ENCODE measurements around the gene FSIP1. TPM values are rescaled to one million over a fixed set of nuclear protein-coding genes. Genes with fewer than 3 reads are reported as not detected.

FSIP1 gene
- total RNA-seq, 1 experiment from 2014 or later: 0.61 TPM

DNA sequence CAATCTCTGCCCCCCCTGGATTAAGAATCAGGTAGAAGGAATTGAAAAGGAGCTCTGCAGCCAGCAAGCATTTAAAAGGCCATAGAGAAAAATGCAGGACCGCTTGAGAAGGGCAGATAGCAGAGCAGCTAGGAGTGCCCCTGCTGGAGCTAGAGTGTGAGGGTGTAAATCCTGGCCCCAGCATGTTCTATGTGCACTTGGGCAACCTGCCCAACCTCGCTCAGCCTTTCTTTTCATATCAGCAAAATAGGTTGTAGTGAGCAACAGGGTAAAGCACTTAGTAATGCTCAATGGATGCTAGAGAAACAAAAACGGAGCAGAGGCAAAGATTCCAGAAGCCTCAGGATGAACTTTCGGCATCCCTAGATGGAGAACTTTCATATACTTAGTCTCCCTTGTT, 226.8 kb downstream of the FSIP1 start (continued):
- TF ChIP-seq ZNF396 (CRISPR knock-in tag; IDR thresholded peaks at IDR 0.05; ENCODE audit: borderline replicate concordance) (no peak), RELA (CRISPR knock-in tag; IDR thresholded peaks at IDR 0.05; ENCODE audit: borderline replicate concordance) (no peak), ZBTB21 (CRISPR knock-in tag; IDR thresholded peaks at IDR 0.05; ENCODE audit: borderline replicate concordance) (no peak), OVOL2 (CRISPR knock-in tag; IDR thresholded peaks at IDR 0.05; ENCODE audit: borderline replicate concordance) (no peak), ESRRA (CRISPR knock-in tag; IDR thresholded peaks at IDR 0.05; ENCODE audit: borderline replicate concordance) (no peak), ZNF138 (CRISPR knock-in tag; conservative IDR thresholded peaks at IDR 0.05) (no peak)
- TF ChIP-seq, protein P1, sequence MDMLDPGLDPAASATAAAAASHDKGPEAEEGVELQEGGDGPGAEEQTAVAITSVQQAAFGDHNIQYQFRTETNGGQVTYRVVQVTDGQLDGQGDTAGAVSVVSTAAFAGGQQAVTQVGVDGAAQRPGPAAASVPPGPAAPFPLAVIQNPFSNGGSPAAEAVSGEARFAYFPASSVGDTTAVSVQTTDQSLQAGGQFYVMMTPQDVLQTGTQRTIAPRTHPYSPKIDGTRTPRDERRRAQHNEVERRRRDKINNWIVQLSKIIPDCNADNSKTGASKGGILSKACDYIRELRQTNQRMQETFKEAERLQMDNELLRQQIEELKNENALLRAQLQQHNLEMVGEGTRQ (CRISPR knock-in tag; IDR thresholded peaks at IDR 0.05): no peak
- TF ChIP-seq, protein P2, sequence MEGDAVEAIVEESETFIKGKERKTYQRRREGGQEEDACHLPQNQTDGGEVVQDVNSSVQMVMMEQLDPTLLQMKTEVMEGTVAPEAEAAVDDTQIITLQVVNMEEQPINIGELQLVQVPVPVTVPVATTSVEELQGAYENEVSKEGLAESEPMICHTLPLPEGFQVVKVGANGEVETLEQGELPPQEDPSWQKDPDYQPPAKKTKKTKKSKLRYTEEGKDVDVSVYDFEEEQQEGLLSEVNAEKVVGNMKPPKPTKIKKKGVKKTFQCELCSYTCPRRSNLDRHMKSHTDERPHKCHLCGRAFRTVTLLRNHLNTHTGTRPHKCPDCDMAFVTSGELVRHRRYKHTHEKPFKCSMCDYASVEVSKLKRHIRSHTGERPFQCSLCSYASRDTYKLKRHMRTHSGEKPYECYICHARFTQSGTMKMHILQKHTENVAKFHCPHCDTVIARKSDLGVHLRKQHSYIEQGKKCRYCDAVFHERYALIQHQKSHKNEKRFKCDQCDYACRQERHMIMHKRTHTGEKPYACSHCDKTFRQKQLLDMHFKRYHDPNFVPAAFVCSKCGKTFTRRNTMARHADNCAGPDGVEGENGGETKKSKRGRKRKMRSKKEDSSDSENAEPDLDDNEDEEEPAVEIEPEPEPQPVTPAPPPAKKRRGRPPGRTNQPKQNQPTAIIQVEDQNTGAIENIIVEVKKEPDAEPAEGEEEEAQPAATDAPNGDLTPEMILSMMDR (IDR thresholded peaks at IDR 0.05): no peak
- TF ChIP-seq, protein P3, sequence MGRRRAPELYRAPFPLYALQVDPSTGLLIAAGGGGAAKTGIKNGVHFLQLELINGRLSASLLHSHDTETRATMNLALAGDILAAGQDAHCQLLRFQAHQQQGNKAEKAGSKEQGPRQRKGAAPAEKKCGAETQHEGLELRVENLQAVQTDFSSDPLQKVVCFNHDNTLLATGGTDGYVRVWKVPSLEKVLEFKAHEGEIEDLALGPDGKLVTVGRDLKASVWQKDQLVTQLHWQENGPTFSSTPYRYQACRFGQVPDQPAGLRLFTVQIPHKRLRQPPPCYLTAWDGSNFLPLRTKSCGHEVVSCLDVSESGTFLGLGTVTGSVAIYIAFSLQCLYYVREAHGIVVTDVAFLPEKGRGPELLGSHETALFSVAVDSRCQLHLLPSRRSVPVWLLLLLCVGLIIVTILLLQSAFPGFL (CRISPR knock-in tag; IDR thresholded peaks at IDR 0.05; ENCODE audit: borderline replicate concordance): no peak
- TF ChIP-seq, protein P4, sequence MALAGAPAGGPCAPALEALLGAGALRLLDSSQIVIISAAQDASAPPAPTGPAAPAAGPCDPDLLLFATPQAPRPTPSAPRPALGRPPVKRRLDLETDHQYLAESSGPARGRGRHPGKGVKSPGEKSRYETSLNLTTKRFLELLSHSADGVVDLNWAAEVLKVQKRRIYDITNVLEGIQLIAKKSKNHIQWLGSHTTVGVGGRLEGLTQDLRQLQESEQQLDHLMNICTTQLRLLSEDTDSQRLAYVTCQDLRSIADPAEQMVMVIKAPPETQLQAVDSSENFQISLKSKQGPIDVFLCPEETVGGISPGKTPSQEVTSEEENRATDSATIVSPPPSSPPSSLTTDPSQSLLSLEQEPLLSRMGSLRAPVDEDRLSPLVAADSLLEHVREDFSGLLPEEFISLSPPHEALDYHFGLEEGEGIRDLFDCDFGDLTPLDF (CRISPR knock-in tag; IDR thresholded peaks at IDR 0.05): no peak

DNA sequence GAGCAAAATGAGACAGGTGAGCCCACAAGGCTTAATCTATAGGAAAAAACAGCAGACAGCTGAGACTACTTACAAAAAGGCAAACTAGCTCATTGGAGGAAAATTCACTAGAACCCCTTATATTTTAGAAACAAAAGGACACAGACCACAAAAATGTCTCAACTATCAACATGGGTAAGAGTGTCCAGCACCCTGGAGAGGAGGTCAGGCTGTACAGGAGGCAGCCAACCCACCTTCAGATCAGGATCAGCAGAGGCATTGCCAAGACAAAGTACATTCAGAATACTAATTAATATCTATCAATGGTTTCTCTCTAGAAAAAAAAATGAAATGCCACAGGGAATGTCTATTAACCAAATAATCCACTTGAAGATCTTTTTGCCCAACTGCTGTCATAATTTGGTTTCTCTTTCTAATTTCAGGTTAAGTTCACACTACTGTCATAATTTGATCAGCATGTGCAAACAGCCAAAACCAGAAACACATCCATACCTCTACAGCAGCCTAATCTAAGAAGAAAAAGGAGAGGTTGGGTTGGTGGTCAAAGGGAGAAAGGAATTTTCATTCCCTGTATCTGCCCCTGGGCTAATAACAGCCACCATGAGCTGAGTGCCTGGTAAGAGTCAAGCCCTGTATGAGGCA, 227.8 kb downstream of the FSIP1 start:
- Mint-ChIP-seq H3K4me3 (no peak overlapping the region), H3K27ac (no peak overlapping the region), H3K27me3 (ENCODE audit: low read depth) (no peaks in the 10 kb centered on the region), H3K4me1 (peaks cover 10% of the 10 kb centered on the region), H3K9me3 (no peaks in the 10 kb centered on the region), H3K36me3 (no peaks in the 10 kb centered on the region)
- POLR2A ChIA-PET: interaction anchor here (1.2 kb wide), 1 partner anchor 26 kb away, joined by 4 read pairs; the partner anchor contains the start of gene THBS1
- CTCF ChIA-PET: interaction anchor here (0.8 to 1.6 kb wide), 5 partner anchors 11 to 855 kb away, joined by 3 to 8 read pairs (median 4); partner anchors contain the start of gene THBS1
- DNase-seq (ENCODE audit: low spot score): no peak
- ATAC-seq: no peak
- TF ChIP-seq, protein P5, sequence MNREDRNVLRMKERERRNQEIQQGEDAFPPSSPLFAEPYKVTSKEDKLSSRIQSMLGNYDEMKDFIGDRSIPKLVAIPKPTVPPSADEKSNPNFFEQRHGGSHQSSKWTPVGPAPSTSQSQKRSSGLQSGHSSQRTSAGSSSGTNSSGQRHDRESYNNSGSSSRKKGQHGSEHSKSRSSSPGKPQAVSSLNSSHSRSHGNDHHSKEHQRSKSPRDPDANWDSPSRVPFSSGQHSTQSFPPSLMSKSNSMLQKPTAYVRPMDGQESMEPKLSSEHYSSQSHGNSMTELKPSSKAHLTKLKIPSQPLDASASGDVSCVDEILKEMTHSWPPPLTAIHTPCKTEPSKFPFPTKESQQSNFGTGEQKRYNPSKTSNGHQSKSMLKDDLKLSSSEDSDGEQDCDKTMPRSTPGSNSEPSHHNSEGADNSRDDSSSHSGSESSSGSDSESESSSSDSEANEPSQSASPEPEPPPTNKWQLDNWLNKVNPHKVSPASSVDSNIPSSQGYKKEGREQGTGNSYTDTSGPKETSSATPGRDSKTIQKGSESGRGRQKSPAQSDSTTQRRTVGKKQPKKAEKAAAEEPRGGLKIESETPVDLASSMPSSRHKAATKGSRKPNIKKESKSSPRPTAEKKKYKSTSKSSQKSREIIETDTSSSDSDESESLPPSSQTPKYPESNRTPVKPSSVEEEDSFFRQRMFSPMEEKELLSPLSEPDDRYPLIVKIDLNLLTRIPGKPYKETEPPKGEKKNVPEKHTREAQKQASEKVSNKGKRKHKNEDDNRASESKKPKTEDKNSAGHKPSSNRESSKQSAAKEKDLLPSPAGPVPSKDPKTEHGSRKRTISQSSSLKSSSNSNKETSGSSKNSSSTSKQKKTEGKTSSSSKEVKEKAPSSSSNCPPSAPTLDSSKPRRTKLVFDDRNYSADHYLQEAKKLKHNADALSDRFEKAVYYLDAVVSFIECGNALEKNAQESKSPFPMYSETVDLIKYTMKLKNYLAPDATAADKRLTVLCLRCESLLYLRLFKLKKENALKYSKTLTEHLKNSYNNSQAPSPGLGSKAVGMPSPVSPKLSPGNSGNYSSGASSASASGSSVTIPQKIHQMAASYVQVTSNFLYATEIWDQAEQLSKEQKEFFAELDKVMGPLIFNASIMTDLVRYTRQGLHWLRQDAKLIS (CRISPR knock-in tag; IDR thresholded peaks at IDR 0.05; ENCODE audit: borderline replicate concordance): no peak
- no peak for TF ChIP-seq ETV6 (CRISPR knock-in tag; IDR thresholded peaks at IDR 0.05)
- TF ChIP-seq, protein P6, sequence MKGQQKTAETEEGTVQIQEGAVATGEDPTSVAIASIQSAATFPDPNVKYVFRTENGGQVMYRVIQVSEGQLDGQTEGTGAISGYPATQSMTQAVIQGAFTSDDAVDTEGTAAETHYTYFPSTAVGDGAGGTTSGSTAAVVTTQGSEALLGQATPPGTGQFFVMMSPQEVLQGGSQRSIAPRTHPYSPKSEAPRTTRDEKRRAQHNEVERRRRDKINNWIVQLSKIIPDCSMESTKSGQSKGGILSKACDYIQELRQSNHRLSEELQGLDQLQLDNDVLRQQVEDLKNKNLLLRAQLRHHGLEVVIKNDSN (CRISPR knock-in tag; IDR thresholded peaks at IDR 0.05): no peak
- no peak for TF ChIP-seq SP1 (CRISPR knock-in tag; conservative IDR thresholded peaks at IDR 0.05)
- no peak for TF ChIP-seq ELF4 (CRISPR knock-in tag; IDR thresholded peaks at IDR 0.05; ENCODE audit: low read depth)
- TF ChIP-seq MYBL2 (CRISPR knock-in tag; IDR thresholded peaks at IDR 0.05): no peak
- TF ChIP-seq GTF2I (CRISPR knock-in tag; conservative IDR thresholded peaks at IDR 0.05): no peak
- no peak for TF ChIP-seq MXD4 (CRISPR knock-in tag; IDR thresholded peaks at IDR 0.05; ENCODE audit: borderline replicate concordance)
- TF ChIP-seq, protein P7, sequence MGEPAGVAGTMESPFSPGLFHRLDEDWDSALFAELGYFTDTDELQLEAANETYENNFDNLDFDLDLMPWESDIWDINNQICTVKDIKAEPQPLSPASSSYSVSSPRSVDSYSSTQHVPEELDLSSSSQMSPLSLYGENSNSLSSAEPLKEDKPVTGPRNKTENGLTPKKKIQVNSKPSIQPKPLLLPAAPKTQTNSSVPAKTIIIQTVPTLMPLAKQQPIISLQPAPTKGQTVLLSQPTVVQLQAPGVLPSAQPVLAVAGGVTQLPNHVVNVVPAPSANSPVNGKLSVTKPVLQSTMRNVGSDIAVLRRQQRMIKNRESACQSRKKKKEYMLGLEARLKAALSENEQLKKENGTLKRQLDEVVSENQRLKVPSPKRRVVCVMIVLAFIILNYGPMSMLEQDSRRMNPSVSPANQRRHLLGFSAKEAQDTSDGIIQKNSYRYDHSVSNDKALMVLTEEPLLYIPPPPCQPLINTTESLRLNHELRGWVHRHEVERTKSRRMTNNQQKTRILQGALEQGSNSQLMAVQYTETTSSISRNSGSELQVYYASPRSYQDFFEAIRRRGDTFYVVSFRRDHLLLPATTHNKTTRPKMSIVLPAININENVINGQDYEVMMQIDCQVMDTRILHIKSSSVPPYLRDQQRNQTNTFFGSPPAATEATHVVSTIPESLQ (CRISPR knock-in tag; IDR thresholded peaks at IDR 0.05): no peak
- TF ChIP-seq, protein P8, sequence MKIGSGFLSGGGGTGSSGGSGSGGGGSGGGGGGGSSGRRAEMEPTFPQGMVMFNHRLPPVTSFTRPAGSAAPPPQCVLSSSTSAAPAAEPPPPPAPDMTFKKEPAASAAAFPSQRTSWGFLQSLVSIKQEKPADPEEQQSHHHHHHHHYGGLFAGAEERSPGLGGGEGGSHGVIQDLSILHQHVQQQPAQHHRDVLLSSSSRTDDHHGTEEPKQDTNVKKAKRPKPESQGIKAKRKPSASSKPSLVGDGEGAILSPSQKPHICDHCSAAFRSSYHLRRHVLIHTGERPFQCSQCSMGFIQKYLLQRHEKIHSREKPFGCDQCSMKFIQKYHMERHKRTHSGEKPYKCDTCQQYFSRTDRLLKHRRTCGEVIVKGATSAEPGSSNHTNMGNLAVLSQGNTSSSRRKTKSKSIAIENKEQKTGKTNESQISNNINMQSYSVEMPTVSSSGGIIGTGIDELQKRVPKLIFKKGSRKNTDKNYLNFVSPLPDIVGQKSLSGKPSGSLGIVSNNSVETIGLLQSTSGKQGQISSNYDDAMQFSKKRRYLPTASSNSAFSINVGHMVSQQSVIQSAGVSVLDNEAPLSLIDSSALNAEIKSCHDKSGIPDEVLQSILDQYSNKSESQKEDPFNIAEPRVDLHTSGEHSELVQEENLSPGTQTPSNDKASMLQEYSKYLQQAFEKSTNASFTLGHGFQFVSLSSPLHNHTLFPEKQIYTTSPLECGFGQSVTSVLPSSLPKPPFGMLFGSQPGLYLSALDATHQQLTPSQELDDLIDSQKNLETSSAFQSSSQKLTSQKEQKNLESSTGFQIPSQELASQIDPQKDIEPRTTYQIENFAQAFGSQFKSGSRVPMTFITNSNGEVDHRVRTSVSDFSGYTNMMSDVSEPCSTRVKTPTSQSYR (CRISPR knock-in tag; IDR thresholded peaks at IDR 0.05): no peak
